Stimulated activated CD8-positive, alpha-beta memory T cell treated with anti-CD3 and anti-CD28 coated beads, Interleukin-7, amount 100 ng/mL, for 4 hours (primary cell): Measurements from ENCODE around the gene TOGARAM2.
A peak's percentile ranks its signal among the peaks of the same experiment; 100 is the strongest.

Experiments
- DNase-seq, 2 donors: peaks; one replicate each; pipeline ENCODE4 v3.0.0-alpha.2; 2020; ENCODE audit warnings: low read depth in 2 of 2

Gene TOGARAM2

DNA sequence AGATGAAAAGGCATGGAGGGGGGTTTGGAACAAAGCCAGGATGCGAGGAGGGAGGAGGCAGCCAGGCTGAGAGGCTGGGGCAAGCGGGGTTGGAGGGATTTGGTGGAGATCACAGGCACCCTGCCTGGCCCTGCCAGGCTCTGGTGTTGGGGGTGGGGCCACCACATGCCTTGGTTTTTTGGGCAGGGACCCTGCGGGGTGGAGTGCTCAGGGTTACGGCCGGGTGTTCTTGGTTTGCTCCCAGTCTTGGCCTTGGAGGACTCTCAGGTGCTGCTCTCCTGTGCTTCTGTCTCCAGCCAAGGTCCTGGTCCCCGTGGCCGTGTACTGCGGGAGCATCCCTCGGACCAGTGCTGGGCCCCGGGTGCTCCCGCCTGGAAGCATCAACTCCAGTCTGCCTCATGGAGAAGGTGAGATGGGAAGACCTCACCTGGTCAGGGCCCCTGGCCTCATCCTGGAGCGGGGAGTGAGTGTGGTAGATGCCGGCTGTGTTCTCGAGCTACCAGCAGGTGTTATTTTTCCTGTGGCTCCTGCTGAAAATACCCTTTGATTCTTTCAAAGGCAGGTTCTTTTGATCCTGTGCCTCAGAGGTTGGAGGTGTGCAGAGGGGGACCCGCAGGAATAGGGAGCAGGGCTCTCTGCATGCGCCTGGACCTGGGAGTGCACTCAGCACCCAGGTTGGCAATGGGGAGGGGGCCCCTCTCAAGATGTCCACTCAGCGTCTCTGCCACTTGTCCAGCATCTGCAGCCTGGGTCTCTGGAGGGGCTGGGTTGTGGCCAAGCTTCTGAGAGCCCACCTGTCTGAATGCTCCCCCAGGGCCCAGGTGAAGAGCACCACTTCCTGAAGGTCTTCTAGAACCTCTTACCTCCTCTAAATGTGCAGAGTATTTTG lies 17.0 kb downstream of the TOGARAM2 start:
- no peak for DNase-seq

DNA sequence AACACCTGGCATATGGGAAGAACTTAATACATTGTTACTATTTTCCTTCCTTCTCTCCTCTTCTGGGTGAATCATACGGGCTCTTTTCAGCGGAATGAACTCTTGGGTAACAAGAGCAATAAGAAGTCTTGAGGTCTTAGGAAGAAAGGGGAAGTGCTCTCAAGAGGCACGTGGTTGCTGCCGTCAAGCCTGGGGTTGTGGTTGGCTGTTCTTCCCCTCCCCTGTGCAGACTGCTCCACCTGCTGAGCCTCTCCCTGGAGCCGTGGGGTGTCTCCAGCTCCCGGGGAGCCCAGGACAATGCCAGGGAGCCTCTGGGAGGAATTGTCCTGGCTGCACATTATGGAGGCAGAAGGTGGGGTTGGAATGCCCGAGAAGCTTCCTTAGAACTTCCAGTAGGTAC lies 19.4 kb downstream of the TOGARAM2 start:
- peak in 1 of 2 donors; percentile 45 for DNase-seq

DNA sequence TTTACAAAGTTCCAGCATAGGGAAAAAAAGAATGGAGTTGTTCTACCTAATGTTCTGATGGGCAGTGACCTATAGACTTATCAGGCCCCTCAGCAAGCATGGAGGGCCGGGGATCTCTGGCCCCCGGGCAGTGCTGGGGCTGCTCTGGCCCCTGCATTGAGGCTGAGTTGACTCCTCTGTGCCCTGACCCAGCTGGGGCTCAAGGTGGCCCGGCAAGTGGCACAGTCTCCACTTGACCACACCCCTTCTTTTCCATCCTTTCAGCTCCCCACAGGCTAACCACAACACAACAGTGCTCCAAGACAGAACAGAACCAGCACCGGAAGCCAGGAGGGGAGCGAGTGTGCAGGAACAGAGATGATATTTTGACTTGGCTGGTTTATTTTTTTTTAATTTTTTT lies 19.9 kb downstream of the TOGARAM2 start:
- DNase-seq = no peak

DNA sequence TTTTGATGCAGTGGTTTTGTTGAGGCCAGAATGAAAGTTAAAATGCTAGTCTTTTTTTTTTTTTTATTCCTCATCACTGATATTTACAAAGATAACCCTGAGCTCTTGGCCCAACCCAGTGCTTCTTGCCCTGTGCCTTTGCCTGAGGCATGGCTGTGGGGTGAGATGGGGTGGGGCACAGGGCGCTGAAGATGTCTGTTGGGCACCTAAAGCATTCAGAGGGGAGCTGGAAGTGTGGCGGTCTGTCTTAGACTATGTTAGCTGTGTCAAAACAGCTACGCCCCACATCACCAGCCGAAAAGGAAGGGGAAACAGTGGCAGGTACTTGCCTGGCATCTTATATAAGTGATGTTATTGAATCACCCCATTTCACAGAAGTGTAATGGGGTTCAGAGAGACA lies 20.7 kb downstream of the TOGARAM2 start:
- no peak for DNase-seq

DNA sequence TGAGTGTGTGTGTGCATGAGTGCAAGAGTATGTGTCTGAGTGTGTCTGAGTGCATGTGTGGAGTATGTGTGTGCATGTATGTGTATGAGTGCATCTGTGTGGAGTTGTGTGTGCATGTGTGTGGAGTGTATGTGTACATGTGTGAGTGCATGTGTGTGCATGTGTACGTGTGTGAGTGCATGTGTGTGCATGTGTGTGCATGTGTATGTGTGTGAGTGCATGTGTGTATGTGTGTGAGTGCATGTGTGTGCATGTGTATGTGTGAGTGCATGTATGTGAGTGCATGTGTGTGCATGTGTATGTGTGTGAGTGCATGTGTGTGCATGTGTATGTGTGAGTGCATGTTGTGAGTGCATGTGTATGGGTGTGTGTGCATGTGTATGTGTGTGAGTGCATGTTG lies 23.7 kb downstream of the TOGARAM2 start:
- no peak for DNase-seq

DNA sequence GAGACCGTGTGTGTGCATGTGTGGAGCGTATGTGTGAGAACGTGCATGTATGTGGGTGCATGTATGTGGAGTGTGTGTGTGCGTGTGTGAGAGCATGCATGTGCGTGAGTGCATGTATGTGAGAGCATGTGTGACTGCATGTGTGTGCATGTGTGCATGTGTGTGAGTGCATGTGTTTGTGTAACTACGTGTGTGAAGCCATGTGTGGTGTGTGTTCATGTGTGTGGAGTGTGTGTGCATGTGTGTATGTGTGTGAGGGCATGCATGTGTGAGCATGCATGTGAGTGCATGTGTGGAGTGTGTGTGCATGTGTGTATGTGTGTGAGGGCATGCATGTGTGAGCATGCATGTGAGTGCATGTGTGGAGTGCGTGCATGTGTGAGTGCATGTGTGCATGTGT lies 24.2 kb downstream of the TOGARAM2 start:
- no peak for DNase-seq

DNA sequence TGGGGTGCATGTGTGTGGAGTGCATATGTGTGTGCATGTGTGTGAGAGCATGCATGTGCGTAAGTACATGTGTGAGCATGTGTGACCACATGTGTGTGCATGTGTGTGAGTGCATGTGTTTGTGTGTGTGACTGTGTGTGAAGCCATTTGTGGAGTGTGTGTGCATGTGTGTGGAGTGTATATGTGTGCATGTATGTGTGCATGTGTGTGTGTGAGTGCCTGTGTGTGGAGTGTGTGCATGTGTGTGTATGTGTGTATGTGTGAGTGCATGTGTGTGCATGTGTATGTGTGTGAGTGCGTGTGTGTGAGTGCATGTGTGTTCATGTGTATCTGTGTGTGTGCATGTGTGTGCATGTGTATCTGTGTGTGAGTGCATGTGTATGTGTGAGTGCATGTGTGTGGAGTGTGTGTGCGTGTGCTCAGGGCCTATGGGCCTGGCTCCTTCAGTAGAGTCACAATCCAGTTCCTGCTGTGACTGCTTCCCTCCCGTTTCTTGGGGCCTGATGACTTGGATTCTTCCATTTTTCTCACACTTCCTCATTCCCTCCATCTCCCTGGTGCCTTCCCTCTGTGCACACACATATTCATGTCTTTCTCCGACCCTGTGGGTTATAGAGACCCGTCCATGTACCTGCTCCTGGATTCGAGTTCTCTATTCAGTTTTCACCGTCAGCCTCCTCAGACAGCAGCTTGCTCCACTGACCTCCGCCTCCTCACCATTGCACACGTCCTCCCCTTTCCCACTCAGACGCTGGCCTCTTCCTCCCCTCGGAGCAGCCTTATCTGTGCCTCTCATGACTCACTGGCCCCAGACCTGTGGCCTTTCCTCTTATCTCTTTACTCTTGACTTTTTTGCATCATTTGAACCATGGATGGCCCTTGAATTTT lies 25.2 kb downstream of the TOGARAM2 start:
- DNase-seq = no peak

DNA sequence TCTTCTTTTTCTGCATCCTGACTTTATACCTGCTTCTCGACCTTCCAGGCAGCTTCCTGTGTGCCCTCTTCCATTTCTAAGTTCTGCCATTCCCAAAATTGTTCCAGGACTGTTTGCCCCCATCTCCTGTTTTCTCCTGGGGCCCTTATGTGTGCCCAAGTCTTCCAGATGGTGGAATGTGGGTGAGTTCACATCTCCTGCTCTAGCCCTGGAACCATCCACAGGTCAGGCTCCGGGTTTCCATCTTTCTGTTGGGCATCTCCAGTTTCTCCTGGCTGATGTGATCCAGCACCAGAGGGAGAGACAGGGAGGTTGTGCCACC lies 25.8 kb downstream of the TOGARAM2 start:
- no peak for DNase-seq

DNA sequence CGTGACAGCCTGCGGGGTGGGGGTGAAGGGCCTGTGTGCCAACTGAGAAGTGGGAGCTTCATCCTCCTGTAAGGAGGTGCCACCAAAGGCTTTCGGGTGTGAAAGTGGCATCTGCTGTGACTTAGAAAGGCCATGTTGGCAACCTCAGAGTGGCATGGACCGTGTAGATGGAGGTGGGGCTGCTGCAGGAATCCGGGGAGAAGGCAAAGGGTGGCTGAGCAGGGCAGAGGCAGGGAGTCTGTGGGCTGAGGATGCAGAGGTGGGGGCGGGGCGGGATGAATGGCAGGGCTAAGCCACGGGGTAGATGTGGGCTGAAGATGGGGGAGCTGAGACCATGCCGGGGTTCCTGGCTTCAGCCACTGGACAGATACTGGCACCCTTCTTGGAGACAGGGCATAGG lies 28.2 kb downstream of the TOGARAM2 start:
- DNase-seq = no peak

DNA sequence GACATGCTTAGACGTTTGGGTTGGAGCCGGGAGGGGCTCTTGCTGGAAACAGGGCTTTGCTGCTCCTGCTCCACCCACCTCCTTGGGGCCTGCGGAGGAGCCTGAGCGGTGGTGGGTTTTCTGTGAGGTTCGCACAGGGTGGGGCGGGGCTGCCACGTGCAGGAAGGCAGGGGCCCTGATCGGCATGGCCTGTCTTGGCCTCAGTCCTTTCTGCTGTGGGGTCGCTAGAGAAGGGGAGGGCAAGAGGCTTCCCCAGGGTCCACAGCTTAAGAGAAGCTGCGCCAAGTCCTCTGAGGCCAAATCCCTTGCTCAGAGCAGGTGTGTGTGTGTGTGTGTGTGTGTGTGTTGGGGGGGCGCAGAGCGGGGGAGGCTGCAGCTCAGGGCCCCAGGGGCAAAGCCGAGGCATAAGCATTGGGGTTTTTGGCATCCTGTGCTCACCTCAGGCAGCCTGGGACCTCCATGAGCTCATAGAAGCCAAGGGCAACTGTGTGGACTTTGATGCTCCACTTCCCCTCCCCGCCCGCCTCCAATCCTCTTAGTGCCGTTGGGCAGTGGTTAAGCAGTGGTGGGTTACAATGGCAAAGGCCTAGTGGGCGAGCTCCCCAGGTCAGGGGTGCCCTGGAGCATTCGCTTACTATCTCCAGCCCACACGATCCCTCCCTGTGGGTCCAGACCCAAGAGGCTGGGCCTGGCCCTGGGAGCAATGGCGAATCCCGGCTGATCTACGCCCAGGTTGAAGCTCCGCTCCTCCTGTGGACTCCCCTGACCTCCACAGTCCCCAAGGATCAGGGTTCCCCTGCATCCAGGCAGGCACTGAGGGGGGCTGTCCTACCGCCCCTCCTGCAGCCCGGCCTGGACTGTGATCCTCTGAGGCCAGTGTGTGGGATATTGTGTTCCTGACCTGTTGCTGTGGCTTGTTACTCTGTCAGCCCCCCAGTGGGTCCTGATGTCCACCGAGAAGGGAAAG lies 28.9 kb downstream of the TOGARAM2 start:
- peak in 1 of 2 donors; percentile 27 for DNase-seq

DNA sequence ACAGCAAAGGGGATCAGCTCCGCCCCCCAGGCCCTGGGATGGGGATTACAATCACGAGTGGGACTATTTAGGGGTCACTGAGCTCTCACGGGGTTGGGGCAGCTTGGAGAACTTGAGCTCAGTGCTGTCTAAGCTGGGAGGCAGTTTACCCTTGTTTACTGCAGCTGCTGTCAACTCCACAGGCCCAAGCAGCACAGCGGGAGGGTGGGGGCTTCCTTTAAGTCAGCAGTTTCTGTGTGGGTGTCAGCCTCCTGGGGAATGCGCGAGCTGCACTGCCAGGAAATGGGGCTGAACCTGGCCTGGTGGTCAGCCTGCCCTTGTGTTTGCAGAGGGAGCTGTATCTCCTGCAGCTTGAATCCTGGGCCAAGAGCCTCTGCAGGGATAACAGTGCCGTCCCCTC lies 29.8 kb downstream of the TOGARAM2 start:
- DNase-seq = peak; percentile 34 to 47

DNA sequence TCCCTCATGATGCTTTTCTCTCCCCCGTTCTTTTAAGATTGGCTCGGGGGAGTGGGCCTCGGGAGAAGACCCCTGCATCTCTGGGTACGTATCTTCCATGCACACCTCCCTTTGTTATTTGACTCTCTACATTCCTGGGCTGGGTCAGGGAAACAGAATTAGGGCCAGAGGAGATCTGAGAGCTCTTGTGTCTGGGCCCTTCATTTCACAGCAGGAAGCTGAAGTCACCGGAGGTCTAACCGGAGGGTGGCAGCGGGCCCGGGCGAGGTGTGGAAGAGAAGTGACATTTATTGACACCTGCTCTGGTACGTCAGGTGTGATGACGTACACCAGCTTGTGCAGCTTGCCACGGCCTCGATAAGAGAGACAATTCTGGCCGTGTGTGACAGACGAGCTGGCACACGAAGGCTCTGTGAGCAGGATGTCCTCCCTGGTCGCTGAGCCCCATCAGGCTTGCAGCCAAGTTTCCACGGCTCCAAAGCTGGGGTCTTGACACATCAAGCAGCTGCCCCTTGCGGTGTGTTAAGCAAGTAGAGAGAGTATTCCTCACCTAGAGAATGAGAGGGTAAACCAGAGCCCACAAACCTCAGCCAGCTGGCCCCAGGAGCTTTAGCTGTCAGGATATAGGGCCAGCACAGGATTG lies 30.4 kb downstream of the TOGARAM2 start:
- DNase-seq = peak; percentile 56 to 69

DNA sequence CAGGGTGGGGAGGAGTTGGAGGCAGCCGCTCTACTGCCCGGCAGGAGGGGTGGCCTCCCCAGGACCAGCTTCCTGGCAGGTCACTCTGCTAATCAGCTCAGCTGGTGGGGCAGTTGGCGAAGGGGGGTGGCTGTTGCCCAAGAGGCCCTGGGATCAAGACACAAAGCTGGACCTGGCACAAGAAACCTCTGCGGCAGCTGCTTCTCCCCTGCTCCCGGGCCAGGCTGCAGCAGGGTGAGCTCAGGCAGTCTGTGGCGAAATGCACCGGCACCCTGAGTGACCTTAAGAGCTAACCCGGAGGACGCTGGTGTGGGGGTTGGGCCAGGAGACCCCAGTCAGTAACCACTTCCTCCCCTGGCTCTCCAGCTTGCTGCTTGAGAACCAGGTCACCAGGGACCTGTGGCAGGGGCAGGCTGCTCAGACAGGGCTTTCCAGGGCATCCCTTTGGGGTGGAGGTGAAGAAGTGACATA lies 31.1 kb downstream of the TOGARAM2 start:
- peak in 1 of 2 donors; percentile 40 for DNase-seq

DNA sequence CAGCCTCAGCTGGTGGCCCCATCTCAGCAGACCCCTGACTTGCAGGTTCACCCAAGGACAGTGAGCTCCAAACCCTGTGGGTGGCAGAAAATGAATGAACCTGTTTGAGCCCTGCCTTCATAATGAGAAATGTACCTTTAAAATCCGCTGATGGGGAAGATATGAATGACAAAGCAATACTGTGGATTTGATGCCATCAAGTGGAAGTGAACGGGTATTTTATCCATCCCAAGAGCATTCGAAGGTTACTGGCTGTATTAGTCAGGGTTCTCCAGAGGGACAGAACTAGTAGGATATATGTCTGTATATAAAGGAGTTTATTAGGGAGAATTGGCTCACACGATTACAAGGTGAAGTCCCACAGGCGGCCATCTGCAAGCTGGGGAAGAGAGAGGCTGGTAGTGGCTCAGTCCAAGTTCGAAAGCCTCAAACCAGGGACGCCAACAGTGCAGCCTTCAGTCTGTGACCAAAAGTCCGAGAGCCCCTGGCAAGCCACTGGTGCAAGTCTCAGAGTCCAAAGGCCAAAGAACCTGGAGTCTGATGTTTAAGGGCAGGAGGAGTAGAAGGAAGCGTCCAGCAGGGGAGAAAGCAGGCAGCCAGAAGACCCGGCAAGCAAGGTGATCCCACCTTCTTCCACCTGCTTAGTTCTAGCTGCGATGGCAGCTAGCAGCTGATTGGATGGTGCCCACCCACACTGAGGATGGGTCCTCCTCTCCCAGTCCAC lies 32.1 kb downstream of the TOGARAM2 start:
- DNase-seq = no peak

DNA sequence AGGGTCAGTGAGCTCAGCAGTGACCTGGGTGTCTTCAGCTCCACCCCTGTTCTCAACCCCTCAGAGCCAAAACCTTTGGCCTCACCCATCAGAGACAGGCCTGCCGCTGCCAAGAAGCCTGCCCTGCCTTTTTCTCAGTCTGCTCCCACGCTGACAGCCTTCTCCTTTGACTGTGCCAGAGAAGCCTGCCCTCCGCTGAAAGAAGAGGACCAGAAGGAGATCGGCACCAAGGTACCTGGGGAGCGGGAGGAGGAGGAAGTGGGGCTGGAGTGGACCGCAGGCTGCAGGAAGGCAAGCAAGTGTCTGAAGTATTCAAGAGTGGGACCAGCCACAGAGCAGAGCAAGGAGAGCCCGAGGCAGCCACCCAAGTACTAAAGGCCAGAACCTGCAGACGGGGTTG lies 33.2 kb downstream of the TOGARAM2 start:
- DNase-seq = no peak

DNA sequence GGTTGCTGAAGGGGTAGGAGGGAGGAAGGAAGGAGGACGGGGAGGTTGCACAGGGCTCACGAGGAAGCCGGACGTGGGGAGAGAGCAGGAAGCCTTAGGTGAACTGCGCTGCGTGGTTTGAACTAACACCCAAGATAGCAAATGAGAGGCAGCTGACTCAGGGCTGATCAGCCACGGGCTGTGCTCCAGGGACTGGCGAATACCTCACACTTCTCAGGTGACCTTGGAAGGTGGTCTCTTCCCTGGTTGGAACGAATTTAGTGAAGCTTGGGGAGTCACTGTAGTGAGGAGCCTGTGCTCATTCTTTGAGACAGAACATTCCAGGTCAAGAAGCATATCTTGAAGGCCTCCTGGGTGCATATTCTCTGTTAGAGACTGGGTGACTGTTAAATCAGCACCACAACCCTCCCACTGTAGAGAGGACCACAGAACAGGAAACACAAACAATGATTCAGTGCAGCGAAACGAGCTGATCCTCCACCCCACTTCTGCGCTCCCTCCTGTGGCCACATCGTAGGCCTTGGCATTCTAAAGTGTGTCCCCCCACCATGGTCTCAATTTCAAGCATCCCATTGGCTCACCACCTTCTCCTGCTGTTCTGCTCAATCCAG lies 33.8 kb downstream of the TOGARAM2 start:
- peak; percentile 60 to 66 for DNase-seq

DNA sequence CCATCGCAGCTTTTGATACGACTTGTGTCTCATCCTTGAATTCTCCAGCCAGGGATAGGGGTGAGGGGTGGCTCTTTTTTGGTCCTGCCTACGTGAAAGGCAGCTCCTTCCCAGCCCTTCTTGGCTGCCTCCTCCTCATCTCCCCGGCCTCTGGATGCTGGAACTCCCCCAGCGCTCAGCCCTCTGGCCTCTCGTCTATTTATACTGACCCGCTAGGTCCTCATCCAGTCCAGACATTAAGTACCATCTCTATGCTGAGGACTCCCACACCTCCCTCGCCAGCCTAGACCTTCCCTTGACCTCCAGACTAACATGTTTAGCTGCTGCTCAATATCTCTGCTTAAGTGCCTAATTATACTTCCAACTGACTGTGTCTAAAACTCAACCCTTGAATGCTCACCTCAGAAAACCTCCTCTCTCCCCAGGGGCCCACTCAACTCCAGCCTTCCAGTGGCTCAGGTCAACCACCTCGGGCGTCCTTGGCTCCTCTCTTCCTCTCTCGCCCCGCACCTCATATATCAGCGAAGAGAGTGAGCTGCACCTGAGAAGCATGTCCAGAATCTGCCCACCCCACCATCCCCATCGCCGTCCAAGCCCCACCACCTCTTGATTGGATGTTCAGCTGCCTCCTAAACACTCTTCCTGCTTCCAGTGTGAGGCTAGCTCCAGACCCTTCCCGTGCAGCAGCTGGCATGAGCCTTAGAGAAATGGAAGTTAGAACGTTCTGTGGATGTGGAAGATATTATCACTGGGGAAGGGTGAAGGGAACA lies 34.8 kb downstream of the TOGARAM2 start:
- no peak for DNase-seq

DNA sequence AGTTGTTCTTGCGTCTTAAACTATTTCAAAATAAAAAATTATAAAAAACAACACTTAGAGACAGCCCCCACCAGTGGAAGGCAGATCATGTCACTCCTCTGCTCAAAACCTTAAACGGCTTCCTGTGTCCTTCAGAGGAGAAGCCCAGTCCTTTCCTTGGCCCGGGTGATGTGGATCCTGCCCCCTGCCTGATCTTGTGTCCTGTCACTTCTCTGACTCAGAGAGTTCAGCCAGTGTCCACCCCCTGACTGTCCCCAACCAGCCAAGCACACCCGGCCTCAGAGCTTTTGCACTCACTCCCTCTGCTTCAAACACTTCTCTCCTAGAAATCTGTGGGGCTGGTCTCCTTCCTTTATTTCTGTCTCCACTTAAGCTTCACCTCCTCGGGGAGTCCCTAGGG lies 35.4 kb downstream of the TOGARAM2 start:
- no peak for DNase-seq

DNA sequence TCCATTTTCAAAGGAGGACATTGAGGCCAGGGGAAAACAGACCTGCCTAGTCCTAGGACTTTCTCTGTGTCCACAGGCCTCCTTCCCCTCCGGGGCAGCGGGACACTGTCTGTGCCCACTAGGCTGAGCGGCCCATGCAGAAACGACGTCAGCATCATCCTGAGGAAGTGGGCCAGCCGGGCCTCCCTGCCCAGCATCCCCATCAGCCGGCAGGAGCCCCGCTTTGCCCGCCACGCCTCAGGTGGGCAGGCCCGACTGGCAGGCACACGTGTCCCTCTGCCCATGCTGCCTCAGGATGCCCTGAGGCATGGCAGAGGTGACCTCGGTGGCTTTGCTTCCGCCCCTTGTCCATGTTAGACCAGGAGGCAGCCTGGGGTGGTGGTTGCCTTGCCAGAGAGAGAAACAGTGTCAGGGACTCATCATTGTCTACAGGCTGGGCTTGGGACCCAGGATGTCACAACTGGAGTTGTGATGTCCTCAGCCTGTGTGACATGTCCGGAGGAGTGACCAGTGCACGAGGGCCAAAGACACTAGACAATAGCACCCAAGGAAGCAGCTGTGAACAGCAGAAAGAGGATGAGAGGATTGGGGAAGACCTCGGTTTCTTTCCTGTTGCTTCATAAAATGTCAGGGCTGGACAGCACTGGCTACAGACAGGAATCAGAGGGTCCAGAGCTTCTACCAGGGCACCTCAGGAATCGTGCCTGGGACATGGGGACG lies 36.8 kb downstream of the TOGARAM2 start:
- no peak for DNase-seq
